Calu3 (cell line): ENCODE data around the gene PDLIM4. TPM values are rescaled to one million over a fixed set of nuclear protein-coding genes. Genes with fewer than 3 reads are reported as not detected.

Experiments
- BruUV-seq: library from RNA; stranded (reverse); fragments of 400-500 nt; replicated peaks from 2 replicates; lab custom pipeline; 2021; lab: Mats Ljungman, UMichigan
- CTCF ChIA-PET: fragments of 300-600 bp; sonication (Branson Sonifier 250); formaldehyde crosslinking; loops from one replicate; lab custom pipeline; 2022; ENCODE audit warnings: antibody characterized with exemption; lab: Charles Lee
- DNase-seq: peaks from one replicate; pipeline ENCODE4 v3.0.0; 2022
- H3K27ac Mint-ChIP-seq: one replicate; pipeline ENCODE4 v1.8.0; 2022; ENCODE audit warnings: mixed read lengths; ENCODE audit not compliant: unreplicated experiment
- H3K27me3 Mint-ChIP-seq: one replicate; pipeline ENCODE4 v1.8.0; 2022; ENCODE audit warnings: mixed read lengths; ENCODE audit not compliant: unreplicated experiment
- H3K36me3 Mint-ChIP-seq: one replicate; pipeline ENCODE4 v1.8.0; 2022; ENCODE audit warnings: mild to moderate bottlenecking, moderate library complexity, mixed read lengths; ENCODE audit not compliant: insufficient read depth, unreplicated experiment
- H3K4me1 Mint-ChIP-seq: one replicate; pipeline ENCODE4 v1.8.0; 2022; ENCODE audit warnings: mild to moderate bottlenecking, low read depth, mixed read lengths; ENCODE audit not compliant: unreplicated experiment
- H3K4me3 Mint-ChIP-seq: one replicate; pipeline ENCODE4 v1.8.0; 2022; ENCODE audit warnings: mild to moderate bottlenecking, low read depth, moderate library complexity, mixed read lengths; ENCODE audit not compliant: unreplicated experiment
- H3K9me3 Mint-ChIP-seq: one replicate; pipeline ENCODE4 v1.8.0; 2022; ENCODE audit warnings: low read depth, mixed read lengths; ENCODE audit not compliant: unreplicated experiment
- CTCF ChIP-seq: fragments of 200-600 bp; IDR thresholded peaks from one replicate; pipeline ENCODE4 v1.8.0; 2022; ENCODE audit warnings: antibody characterized with exemption; ENCODE audit not compliant: unreplicated experiment
- intact Hi-C: fragments of 100-400 bp; cut with micrococcal nuclease; formaldehyde crosslinking; loops from one replicate; pipeline ENCODE4 v1.10.0; 2022; ENCODE audit not compliant: unreplicated experiment
- total RNA-seq: library from RNA; stranded (reverse); gene quantifications from 2 replicates; pipeline ENCODE4 v1.2.3, GENCODE V29; 2022

PDLIM4 gene
- total RNA-seq, 1 experiment from 2014 or later, result 20.8 TPM

GRCh38 chr5:132263548-132264261 is 6.2 kb downstream of the PDLIM4 start:
- H3K4me1 Mint-ChIP-seq, result peaks cover 59% of the 10 kb centered on the region
- no peak for DNase-seq
- no TSS peak for BruUV-seq
- no peaks in the 10 kb centered on the region for H3K27me3 Mint-ChIP-seq
- no peaks in the 10 kb centered on the region for H3K9me3 Mint-ChIP-seq
- intact Hi-C loops, result no loop called here
- H3K36me3 Mint-ChIP-seq, result peaks cover 14% of the 10 kb centered on the region
- no peak for TF ChIP-seq CTCF
- H3K4me3 Mint-ChIP-seq, result no peak overlapping the region
- H3K27ac Mint-ChIP-seq, result no peak overlapping the region
- CTCF ChIA-PET, result interaction anchor here (0.6 kb wide), 1 partner anchor 33 kb away, joined by 4 read pairs; no protein-coding TSS in a partner anchor

GRCh38 chr5:132264546-132265335 is 7.2 kb downstream of the PDLIM4 start:
- no peak for TF ChIP-seq CTCF
- Mint-ChIP-seq H3K36me3 (peaks cover 14% of the 10 kb centered on the region), H3K9me3 (no peaks in the 10 kb centered on the region), H3K27ac (peak overlapping the region; percentile 6), H3K4me3 (no peak overlapping the region), H3K27me3 (no peaks in the 10 kb centered on the region), H3K4me1 (peaks cover 48% of the 10 kb centered on the region)
- DNase-seq, result no peak
- intact Hi-C loops, result no loop called here
- BruUV-seq, result no TSS peak
- CTCF ChIA-PET, result interaction anchor here (1.4 kb wide), 1 partner anchor 27 kb away, joined by 4 read pairs; no protein-coding TSS in a partner anchor

GRCh38 chr5:132265336-132266030 is 8.0 kb downstream of the PDLIM4 start:
- H3K4me3 Mint-ChIP-seq, result no peak overlapping the region
- H3K4me1 Mint-ChIP-seq, result peaks cover 41% of the 10 kb centered on the region
- CTCF ChIA-PET, result interaction anchor here (0.8 to 1.4 kb wide), 2 partner anchors 27 to 31 kb away, joined by 3 to 4 read pairs; no protein-coding TSS in a partner anchor
- peaks cover 9% of the 10 kb centered on the region for H3K36me3 Mint-ChIP-seq
- no peaks in the 10 kb centered on the region for H3K9me3 Mint-ChIP-seq
- BruUV-seq, result no TSS peak
- peak overlapping the region; percentile 6 for H3K27ac Mint-ChIP-seq
- TF ChIP-seq CTCF, result no peak
- peak; percentile 77 for DNase-seq
- intact Hi-C loops, result no loop called here
- H3K27me3 Mint-ChIP-seq, result no peaks in the 10 kb centered on the region
